ENCODE results near the gene GAP43. TPM values are rescaled to one million over a fixed set of nuclear protein-coding genes. Genes with fewer than 3 reads are reported as not detected.

GAP43 gene
- total and polyA plus RNA-seq, 2 of the 4 experiments (the other 2 are of a cell fraction), result 0.36 to 0.51 TPM

DNA sequence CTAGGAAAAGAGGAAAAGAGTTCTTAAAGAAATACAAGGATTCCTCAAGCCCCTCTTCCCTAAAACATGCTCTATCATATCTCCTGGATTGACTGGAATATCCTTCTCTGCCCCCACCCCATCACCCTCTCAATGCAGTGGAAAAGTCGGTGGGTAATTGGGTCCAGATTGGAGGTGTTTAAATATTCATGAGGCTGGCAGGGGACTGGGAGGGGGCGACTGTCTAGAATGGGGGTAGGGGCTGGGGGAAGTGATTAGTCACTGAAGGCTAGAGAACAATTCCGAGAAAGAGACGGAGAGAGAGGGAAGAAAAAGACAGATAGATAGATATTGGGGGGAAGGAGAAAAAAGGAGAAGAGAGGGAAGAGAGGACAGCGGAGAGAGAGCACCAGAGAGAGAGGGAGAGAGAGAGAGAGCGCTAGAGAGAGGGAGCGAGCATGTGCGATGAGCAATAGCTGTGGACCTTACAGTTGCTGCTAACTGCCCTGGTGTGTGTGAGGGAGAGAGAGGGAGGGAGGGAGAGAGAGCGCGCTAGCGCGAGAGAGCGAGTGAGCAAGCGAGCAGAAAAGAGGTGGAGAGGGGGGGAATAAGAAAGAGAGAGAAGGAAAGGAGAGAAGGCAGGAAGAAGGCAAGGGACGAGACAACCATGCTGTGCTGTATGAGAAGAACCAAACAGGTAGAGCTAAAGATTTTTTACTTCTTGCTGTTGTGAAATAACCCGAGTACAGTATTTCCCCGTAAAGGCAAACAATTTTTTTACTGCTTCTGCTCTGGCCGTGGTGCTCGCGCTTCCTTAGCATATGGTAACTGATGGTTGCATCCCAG, at the start of gene GAP43 (continued):
- TF ChIP-seq MAFK (IDR thresholded peaks at IDR 0.05; ENCODE audit: low read depth, low read length) (no peak), NFE2L2 (IDR thresholded peaks at IDR 0.05; ENCODE audit: low read depth, low read length) (no peak), CHD1 (IDR thresholded peaks at IDR 0.05; ENCODE audit: low read depth, low read length) (no peak)
- TF ChIP-seq, protein P1, sequence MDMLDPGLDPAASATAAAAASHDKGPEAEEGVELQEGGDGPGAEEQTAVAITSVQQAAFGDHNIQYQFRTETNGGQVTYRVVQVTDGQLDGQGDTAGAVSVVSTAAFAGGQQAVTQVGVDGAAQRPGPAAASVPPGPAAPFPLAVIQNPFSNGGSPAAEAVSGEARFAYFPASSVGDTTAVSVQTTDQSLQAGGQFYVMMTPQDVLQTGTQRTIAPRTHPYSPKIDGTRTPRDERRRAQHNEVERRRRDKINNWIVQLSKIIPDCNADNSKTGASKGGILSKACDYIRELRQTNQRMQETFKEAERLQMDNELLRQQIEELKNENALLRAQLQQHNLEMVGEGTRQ (IDR thresholded peaks at IDR 0.05; ENCODE audit: low read depth, low read length), result no peak

DNA sequence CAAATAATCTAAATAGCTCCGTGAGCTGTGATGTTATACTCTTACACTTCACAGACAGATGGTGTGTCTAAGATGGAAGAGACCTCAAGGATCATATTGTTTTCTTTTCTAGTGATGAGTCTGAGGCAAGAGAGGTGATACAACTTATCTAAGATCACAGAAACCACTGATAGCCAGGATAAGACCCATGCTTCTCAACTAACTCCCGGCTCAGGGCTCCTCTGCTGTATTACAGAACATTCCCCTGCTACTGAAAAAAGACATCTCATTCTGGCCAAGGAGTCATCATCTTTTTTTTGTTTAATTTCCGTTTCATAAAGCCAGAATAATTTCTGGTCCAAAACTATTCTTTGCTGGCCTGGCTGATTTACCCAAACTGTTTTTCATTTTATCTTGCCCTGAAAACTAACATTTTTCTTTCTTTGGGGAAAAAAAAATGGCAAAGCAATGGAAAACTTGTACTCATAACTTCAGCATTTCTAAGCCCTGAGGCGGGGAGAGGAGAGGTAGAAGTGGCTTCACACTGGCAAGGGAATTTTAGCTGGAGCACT, 46.9 kb upstream of the GAP43 start:
- H3K27ac ChIP-seq (ENCODE audit: insufficient read depth, low read length), result no peak overlapping the region
- H3K9me1 ChIP-seq (ENCODE audit: insufficient read depth, low read length), result no peaks in the 10 kb centered on the region
- H2BK5ac ChIP-seq (ENCODE audit: low read depth, low read length, poor library complexity, severe bottlenecking), result no peak overlapping the region
- no peak overlapping the region for H4K91ac ChIP-seq (ENCODE audit: insufficient read depth, low read depth, low read length)
- no peak overlapping the region for H3K4me3 ChIP-seq (ENCODE audit: insufficient read depth, low read depth, low read length)
- H3K4ac ChIP-seq (ENCODE audit: low read depth, low read length), result no peak overlapping the region
- no peak overlapping the region for H3K9ac ChIP-seq (ENCODE audit: low read depth, low read length)
- no peak overlapping the region for H3K56ac ChIP-seq (ENCODE audit: extremely low read depth, insufficient read depth, low read length)
- no peak overlapping the region for H2BK20ac ChIP-seq (ENCODE audit: low read depth, low read length)
- no peaks in the 10 kb centered on the region for H3K79me1 ChIP-seq (ENCODE audit: low read depth in 1 of 2, low read length in 2 of 2)
- no peak overlapping the region for H3K14ac ChIP-seq (replicated peaks; ENCODE audit: low read depth, low read length)
- no peak overlapping the region for H2BK120ac ChIP-seq (ENCODE audit: low read depth, low read length)
- no peaks in the 10 kb centered on the region for H4K20me1 ChIP-seq (ENCODE audit: insufficient read depth, low read length)
- no peak overlapping the region for H2AFZ ChIP-seq (replicated peaks; ENCODE audit: low read length, poor library complexity)
- H2AK5ac ChIP-seq (ENCODE audit: low read depth, low read length), result no peak overlapping the region
- H4K5ac ChIP-seq (ENCODE audit: low read depth, low read length), result no peak overlapping the region
- H2BK15ac ChIP-seq (ENCODE audit: low read depth, low read length), result no peak overlapping the region
- in situ Hi-C loops (cut with MboI; ENCODE audit: low sequenced_read_pairs), result no loop called here
- no peak overlapping the region for H2AK9ac ChIP-seq (replicated peaks; ENCODE audit: low read depth, low read length, poor library complexity)
- H3K36me3 ChIP-seq (ENCODE audit: control insufficient read depth, insufficient read depth, low read length), result no peaks in the 10 kb centered on the region
- no peak overlapping the region for H4K8ac ChIP-seq (ENCODE audit: low read depth in 2 of 2, low read length in 2 of 2)
- no peak overlapping the region for H3K4me2 ChIP-seq (ENCODE audit: low read depth, low read length)
- POLR2A ChIA-PET (ENCODE audit: unreplicated experiment), result no interaction called here
- WGBS, 2 experiments (ENCODE audit: extremely low coverage in 2 of 2, insufficient read length in 1 of 2), result 0% methylated on average over 1 of the region's 4 CpGs; no CpG with 5 or more reads in 1 of the 2 experiments
- no TSS peak for BruUV-seq (replicated peaks)
- no peak overlapping the region for H3K23ac ChIP-seq (ENCODE audit: low read depth, low read length)
- H3K18ac ChIP-seq (ENCODE audit: low read depth, low read length), result no peak overlapping the region
- DNase-seq (no peak), ATAC-seq (ENCODE audit: low read depth) (no peak)
- intact Hi-C loops (cut with micrococcal nuclease), result no loop called here
- H3K9me3 ChIP-seq (ENCODE audit: control insufficient read depth, insufficient read depth, low read length), result no peaks in the 10 kb centered on the region
- H3K4me1 ChIP-seq (ENCODE audit: control insufficient read depth, insufficient read depth, low read length), result no peaks in the 10 kb centered on the region
- peaks cover 4% of the 10 kb centered on the region; the same call in 1 of the 2 replicates for H3K27me3 ChIP-seq (ENCODE audit: control insufficient read depth, insufficient read depth, low read length)
- dilution Hi-C loops (cut with HindIII; ENCODE audit: low sequenced_read_pairs, unreplicated experiment), result no loop called here
- CTCF ChIA-PET, result no interaction called here
- TF ChIP-seq CEBPB (IDR thresholded peaks at IDR 0.05; ENCODE audit: low read depth, low read length) (no peak), BHLHE40 (IDR thresholded peaks at IDR 0.05; ENCODE audit: low read depth, low read length) (no peak), MXI1 (IDR thresholded peaks at IDR 0.05; ENCODE audit: borderline replicate concordance, low read depth, low read length) (no peak), RFX5 (IDR thresholded peaks at IDR 0.05; ENCODE audit: low read depth, low read length) (no peak), SMC3 (IDR thresholded peaks at IDR 0.05; ENCODE audit: low read depth, low read length) (no peak), MAZ (IDR thresholded peaks at IDR 0.05; ENCODE audit: borderline replicate concordance, low read depth, low read length) (no peak), FOS (IDR thresholded peaks at IDR 0.05; ENCODE audit: low read depth, low read length) (no peak), CHD1 (IDR thresholded peaks at IDR 0.05; ENCODE audit: low read depth, low read length) (no peak), POLR2A (IDR thresholded peaks at IDR 0.05; ENCODE audit: low read depth, low read length) (no peak), RAD21 (IDR thresholded peaks at IDR 0.05; ENCODE audit: low read length) (no peak), NFE2L2 (IDR thresholded peaks at IDR 0.05; ENCODE audit: low read depth, low read length) (no peak), MAFK (IDR thresholded peaks at IDR 0.05; ENCODE audit: low read depth, low read length) (no peak)
- TF ChIP-seq, protein P2, sequence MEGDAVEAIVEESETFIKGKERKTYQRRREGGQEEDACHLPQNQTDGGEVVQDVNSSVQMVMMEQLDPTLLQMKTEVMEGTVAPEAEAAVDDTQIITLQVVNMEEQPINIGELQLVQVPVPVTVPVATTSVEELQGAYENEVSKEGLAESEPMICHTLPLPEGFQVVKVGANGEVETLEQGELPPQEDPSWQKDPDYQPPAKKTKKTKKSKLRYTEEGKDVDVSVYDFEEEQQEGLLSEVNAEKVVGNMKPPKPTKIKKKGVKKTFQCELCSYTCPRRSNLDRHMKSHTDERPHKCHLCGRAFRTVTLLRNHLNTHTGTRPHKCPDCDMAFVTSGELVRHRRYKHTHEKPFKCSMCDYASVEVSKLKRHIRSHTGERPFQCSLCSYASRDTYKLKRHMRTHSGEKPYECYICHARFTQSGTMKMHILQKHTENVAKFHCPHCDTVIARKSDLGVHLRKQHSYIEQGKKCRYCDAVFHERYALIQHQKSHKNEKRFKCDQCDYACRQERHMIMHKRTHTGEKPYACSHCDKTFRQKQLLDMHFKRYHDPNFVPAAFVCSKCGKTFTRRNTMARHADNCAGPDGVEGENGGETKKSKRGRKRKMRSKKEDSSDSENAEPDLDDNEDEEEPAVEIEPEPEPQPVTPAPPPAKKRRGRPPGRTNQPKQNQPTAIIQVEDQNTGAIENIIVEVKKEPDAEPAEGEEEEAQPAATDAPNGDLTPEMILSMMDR (conservative IDR thresholded peaks at IDR 0.05; ENCODE audit: low read depth, low read length), result no peak
